A549 (cell line): ENCODE data around the gene XG. TPM values are rescaled to one million over a fixed set of nuclear protein-coding genes. Genes with fewer than 3 reads are reported as not detected.

Experiments
- ATAC-seq, 2 experiments: fragments of 200-7000 bp in 1 of 2; fragments of >200 bp in 1 of 2; cut with Nextera tagmentation in 1 of 2; cut with Tn5 transposase in 1 of 2; 3 replicates each; pipeline versions ENCODE4 v1.8.0 to v1.9.1; 2018 to 2020; ENCODE audit warnings: mild to moderate bottlenecking in 1 of 2, moderate library complexity in 1 of 2
- CTCF ChIA-PET: fragments of 300-600 bp; sonication (Branson Sonifier 250); formaldehyde crosslinking; extraction: SDS; loops from one replicate; lab custom pipeline; 2021; ENCODE audit warnings: antibody characterized with exemption, inconsistent platforms; lab: Yijun Ruan, JAX
- POLR2A ChIA-PET: fragments of 350-600 bp; formaldehyde crosslinking; extraction: SDS; loops from one replicate; lab custom pipeline; 2021; ENCODE audit warnings: antibody characterized with exemption, inconsistent platforms; lab: Yijun Ruan, JAX
- DNase-seq, 2 experiments: peaks; one replicate each; pipeline versions ENCODE4 v3.0.0 to v3.0.0-alpha.2; 2011 to 2016; ENCODE audit warnings: low read depth in 1 of 2, low spot score in 1 of 2
- FAIRE-seq: peaks from 2 replicates; lab custom pipeline; 2011; peaks lifted over from hg19 to GRCh38; lab: Jason Lieb, UNC
- H3K27ac ChIP-seq, 2 experiments: fragments of >200 bp; sonication (Bioruptor Twin); formaldehyde crosslinking; 3 replicates each; pipeline ENCODE4 v1.5.1; 2016 to 2017
- H3K4me1 ChIP-seq: fragments of >200 bp; sonication (Bioruptor Twin); formaldehyde crosslinking; 3 replicates; pipeline ENCODE4 v1.6.1; 2016
- H3K4me2 ChIP-seq: fragments of >200 bp; sonication (Bioruptor Twin); formaldehyde crosslinking; 3 replicates; pipeline ENCODE4 v1.6.1; 2016
- H3K4me3 ChIP-seq: fragments of >200 bp; sonication (Bioruptor Twin); formaldehyde crosslinking; 3 replicates; pipeline ENCODE4 v1.5.1; 2016
- H3K9me3 ChIP-seq: fragments of >200 bp; sonication (Bioruptor Twin); formaldehyde crosslinking; 3 replicates; pipeline ENCODE4 v1.6.1; 2016
- MAFK ChIP-seq: fragments of 450-650 bp; IDR thresholded peaks from 2 replicates; pipeline ENCODE4 v1.6.1; 2014; ENCODE audit not compliant: partially characterized antibody
- ZFP36 ChIP-seq: fragments of 450-650 bp; IDR thresholded peaks from 2 replicates; pipeline ENCODE4 v1.6.1; 2014; ENCODE audit warnings: borderline replicate concordance; ENCODE audit not compliant: partially characterized antibody
- WGBS: methylation state at CpG from one replicate; pipeline ENCODE4 v1.1.6; 2017; ENCODE audit errors: missing lambda C conversion rate; 5-methylcytosine and 5-hydroxymethylcytosine counted together
- polyA plus RNA-seq, 4 experiments: library from polyadenylated mRNA; depleted of rRNA in 3 of 4; stranded (reverse); fragments of >200 nt; fragmentation: RNase III in 1 of 4; extraction: RNeasy Plus Mini Kit Qiagen cat#74134 plus additional on column Dnase treatment in 1 of 4; gene quantifications; 2 replicates in 3 of 4; 3 replicates in 1 of 4; pipeline ENCODE4 v1.2.3, GENCODE V29; 2011 to 2017

XG gene
- polyA plus RNA-seq, 2 of the 4 experiments (the other 2 are of a cell fraction), result 0.05 to 0.06 TPM

GRCh38 chrX:2863646-2864045, 111.8 kb downstream of the XG start:
- H3K4me3 ChIP-seq, result no peak overlapping the region
- 72% methylated on average over 6 of the region's 6 CpGs for WGBS
- no peak for DNase-seq
- POLR2A ChIA-PET, result no interaction called here
- CTCF ChIA-PET, result no interaction called here
- no peak for ATAC-seq
- H3K9me3 ChIP-seq, result no peaks in the 10 kb centered on the region
- no peak for FAIRE-seq
- H3K4me1 ChIP-seq, result no peaks in the 10 kb centered on the region
- no peak overlapping the region for H3K4me2 ChIP-seq
- no peak overlapping the region for H3K27ac ChIP-seq
- TF ChIP-seq MAFK, result peak; percentile 40
- TF ChIP-seq ZFP36, result no peak

Other genes with a start within 250 kb of the XG start
- gene CD99, start 60.7 kb upstream of the XG start, polyA plus RNA-seq (2011; rRNA removed), result 111 and 136 TPM in 2 replicates
- gene CD99, start 60.7 kb upstream of the XG start, polyA plus RNA-seq (2017; fragmentation: RNase III; extraction: RNeasy Plus Mini Kit Qiagen cat#74134 plus additional on column Dnase treatment), result 172 to 199 TPM (median 176 TPM) in 3 replicates
- gene GYG2, start 76.9 kb downstream of the XG start, polyA plus RNA-seq (2011; rRNA removed), result 14.1 and 14.3 TPM in 2 replicates
- gene GYG2, start 76.9 kb downstream of the XG start, polyA plus RNA-seq (2017; fragmentation: RNase III; extraction: RNeasy Plus Mini Kit Qiagen cat#74134 plus additional on column Dnase treatment), result 11.0 to 13.6 TPM (median 12.7 TPM) in 3 replicates
- 17.4 and 22.0 TPM in 2 replicates for gene ARSD, start 177.3 kb downstream of the XG start, polyA plus RNA-seq (2011; rRNA removed)
- gene ARSD, start 177.3 kb downstream of the XG start, polyA plus RNA-seq (2017; fragmentation: RNase III; extraction: RNeasy Plus Mini Kit Qiagen cat#74134 plus additional on column Dnase treatment), result 9.2 to 11.2 TPM (median 9.9 TPM) in 3 replicates